ENCODE data around the gene SH3GLB2.
"Not testable (repeated sequence)": the region's sequence is repeated elsewhere in the genome, so short reads cannot be mapped to it uniquely, and the experiment has no call there.

Gene SH3GLB2

DNA sequence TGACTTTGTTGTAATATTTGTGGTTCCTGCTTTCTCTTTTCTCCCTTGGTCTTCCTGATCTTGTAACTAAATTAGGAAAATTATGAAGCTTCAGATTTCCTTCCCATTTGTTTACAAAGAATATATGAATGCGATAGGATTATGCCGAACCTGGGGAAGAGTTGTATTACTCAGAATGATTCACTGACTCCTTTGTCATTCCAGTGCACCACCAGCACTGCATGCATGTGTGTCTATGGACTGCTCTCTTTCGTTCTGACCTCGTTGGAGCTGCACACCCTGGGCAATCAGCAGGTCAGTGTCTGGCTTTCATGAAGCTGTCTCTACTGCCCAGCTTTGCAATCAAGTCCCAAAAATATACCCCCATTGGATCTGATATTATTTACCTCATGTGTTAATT is 55.2 kb downstream of the SH3GLB2 start:
- Histone ChIP-seq H3K4me1 (ENCODE audit: low read length) (no peaks in the 10 kb centered on the region), H3K9ac (ENCODE audit: low read length) (no peak overlapping the region), H3K9me2 (replicated peaks; ENCODE audit: insufficient read depth, low read length) (no peaks in the 10 kb centered on the region), H3F3A (ENCODE audit: insufficient read depth, low read length) (no peaks in the 10 kb centered on the region), H3K27me3 (replicated peaks; ENCODE audit: insufficient read depth, low read length) (no peaks in the 10 kb centered on the region), H3K36me3 (replicated peaks; ENCODE audit: insufficient read depth, low read length) (no peaks in the 10 kb centered on the region), H3K27ac (ENCODE audit: low read length) (no peak overlapping the region), H2AFZ (ENCODE audit: low read length) (no peak overlapping the region), H3K9me3 (replicated peaks; ENCODE audit: insufficient read depth, low read length) (no peaks in the 10 kb centered on the region), H3K79me2 (ENCODE audit: low read length) (no peaks in the 10 kb centered on the region), H3K4me3 (ENCODE audit: low read length) (no peak overlapping the region), H4K20me1 (ENCODE audit: insufficient read depth, low read length) (no peaks in the 10 kb centered on the region), H3K4me2 (ENCODE audit: low read depth, low read length) (no peak overlapping the region)
- TF ChIP-seq EZH2 (optimal IDR thresholded peaks at IDR 0.05; ENCODE audit: low read depth, low read length) (no peak), EZH2phosphoT487 (IDR thresholded peaks at IDR 0.05; ENCODE audit: low read length) (no peak)
- TF ChIP-seq, protein P1, sequence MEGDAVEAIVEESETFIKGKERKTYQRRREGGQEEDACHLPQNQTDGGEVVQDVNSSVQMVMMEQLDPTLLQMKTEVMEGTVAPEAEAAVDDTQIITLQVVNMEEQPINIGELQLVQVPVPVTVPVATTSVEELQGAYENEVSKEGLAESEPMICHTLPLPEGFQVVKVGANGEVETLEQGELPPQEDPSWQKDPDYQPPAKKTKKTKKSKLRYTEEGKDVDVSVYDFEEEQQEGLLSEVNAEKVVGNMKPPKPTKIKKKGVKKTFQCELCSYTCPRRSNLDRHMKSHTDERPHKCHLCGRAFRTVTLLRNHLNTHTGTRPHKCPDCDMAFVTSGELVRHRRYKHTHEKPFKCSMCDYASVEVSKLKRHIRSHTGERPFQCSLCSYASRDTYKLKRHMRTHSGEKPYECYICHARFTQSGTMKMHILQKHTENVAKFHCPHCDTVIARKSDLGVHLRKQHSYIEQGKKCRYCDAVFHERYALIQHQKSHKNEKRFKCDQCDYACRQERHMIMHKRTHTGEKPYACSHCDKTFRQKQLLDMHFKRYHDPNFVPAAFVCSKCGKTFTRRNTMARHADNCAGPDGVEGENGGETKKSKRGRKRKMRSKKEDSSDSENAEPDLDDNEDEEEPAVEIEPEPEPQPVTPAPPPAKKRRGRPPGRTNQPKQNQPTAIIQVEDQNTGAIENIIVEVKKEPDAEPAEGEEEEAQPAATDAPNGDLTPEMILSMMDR (IDR thresholded peaks at IDR 0.05; ENCODE audit: low read length), result no peak
- no peak for DNase-seq

DNA sequence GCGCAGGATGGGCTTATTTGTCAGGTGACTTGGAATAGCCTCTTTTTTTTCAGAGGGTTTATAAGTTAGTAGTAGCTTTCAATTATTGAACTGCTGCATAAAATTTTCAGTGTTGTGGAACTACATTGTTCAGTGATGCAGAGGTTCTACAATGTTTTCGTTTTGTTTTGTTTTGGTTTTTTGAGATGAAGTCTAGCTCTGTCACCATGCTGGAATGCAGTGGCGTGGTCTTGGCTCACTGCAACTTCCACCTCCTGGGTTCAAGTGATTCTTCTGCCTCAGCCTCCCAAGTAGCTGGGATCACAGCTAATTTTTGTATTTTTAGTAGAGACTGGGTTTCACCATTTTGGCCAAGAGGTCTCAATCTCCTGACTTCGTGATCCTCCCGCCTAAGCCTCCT is 58.6 kb downstream of the SH3GLB2 start:
- H3K9me2 ChIP-seq (replicated peaks; ENCODE audit: insufficient read depth, low read length), result no peaks in the 10 kb centered on the region
- H3K36me3 ChIP-seq (replicated peaks; ENCODE audit: insufficient read depth, low read length), result no peaks in the 10 kb centered on the region
- DNase-seq, result no peak
- H3K4me1 ChIP-seq (ENCODE audit: low read length), result no peaks in the 10 kb centered on the region
- H3K27ac ChIP-seq (ENCODE audit: low read length), result no peak overlapping the region
- H3K9ac ChIP-seq (ENCODE audit: low read length), result no peak overlapping the region
- H4K20me1 ChIP-seq (ENCODE audit: insufficient read depth, low read length), result no peaks in the 10 kb centered on the region
- TF ChIP-seq EZH2phosphoT487 (IDR thresholded peaks at IDR 0.05; ENCODE audit: low read length) (no peak), EZH2 (optimal IDR thresholded peaks at IDR 0.05; ENCODE audit: low read depth, low read length) (no peak)
- TF ChIP-seq, protein P1 (IDR thresholded peaks at IDR 0.05; ENCODE audit: low read length), result no peak
- H3K4me2 ChIP-seq (ENCODE audit: low read depth, low read length), result no peak overlapping the region
- no peaks in the 10 kb centered on the region for H3K27me3 ChIP-seq (replicated peaks; ENCODE audit: insufficient read depth, low read length)
- H2AFZ ChIP-seq (ENCODE audit: low read length), result no peak overlapping the region
- H3K4me3 ChIP-seq (ENCODE audit: low read length), result no peak overlapping the region
- no peaks in the 10 kb centered on the region for H3K79me2 ChIP-seq (ENCODE audit: low read length)
- H3F3A ChIP-seq (ENCODE audit: insufficient read depth, low read length), result no peaks in the 10 kb centered on the region
- no peaks in the 10 kb centered on the region for H3K9me3 ChIP-seq (replicated peaks; ENCODE audit: insufficient read depth, low read length)

DNA sequence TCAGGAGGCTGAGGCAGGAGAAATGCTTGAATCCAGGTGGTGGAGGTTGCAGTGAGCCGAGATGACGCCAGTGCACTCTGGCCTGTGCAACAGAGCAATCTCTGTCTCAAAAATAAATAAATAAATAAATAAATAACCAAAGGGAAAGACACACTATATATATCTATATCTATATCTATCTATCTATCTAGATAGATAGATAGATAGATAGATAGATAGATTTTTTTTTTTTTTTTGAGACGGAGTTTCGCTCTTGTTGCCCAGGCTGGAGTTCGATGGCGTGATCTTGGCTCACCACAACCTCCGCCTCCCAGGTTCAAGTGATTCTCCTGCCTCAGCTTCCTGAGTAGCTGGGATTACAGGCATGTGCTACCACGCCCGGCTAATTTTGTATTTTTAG is 66.7 kb downstream of the SH3GLB2 start:
- H3K9ac ChIP-seq (ENCODE audit: low read length); H3F3A ChIP-seq (ENCODE audit: insufficient read depth, low read length); H4K20me1 ChIP-seq (ENCODE audit: insufficient read depth, low read length); DNase-seq; H3K4me2 ChIP-seq (ENCODE audit: low read depth, low read length); H3K9me3 ChIP-seq (replicated peaks; ENCODE audit: insufficient read depth, low read length); H3K79me2 ChIP-seq (ENCODE audit: low read length); H3K4me3 ChIP-seq (ENCODE audit: low read length); H3K27ac ChIP-seq (ENCODE audit: low read length); H3K9me2 ChIP-seq (replicated peaks; ENCODE audit: insufficient read depth, low read length); H2AFZ ChIP-seq (ENCODE audit: low read length); H3K4me1 ChIP-seq (ENCODE audit: low read length); H3K27me3 ChIP-seq (replicated peaks; ENCODE audit: insufficient read depth, low read length): not testable (repeated sequence)
- peaks cover 10% of the 10 kb centered on the region; the same call in 1 of the 2 replicates for H3K36me3 ChIP-seq (replicated peaks; ENCODE audit: insufficient read depth, low read length)

Measured in MM.1S (cell line).